HG02571 (cell line): ENCODE data around the gene CDC37L1.

Experiments used
- ATAC-seq: cut with Tn5 transposase; IDR thresholded peaks from one replicate; pipeline ENCODE4 v1.9.1; 2021; ENCODE audit warnings: mild to moderate bottlenecking, moderate library complexity; ENCODE audit not compliant: unreplicated experiment

Gene CDC37L1

GRCh38 chr9:4667681-4668080 is 11.7 kb upstream of the CDC37L1 start:
- ATAC-seq: no peak

- no peak for ATAC-seq
Observed at GRCh38 chr9:4668604-4669003, 10.8 kb upstream of the CDC37L1 start.

GRCh38 chr9:4669890-4670289 is 9.5 kb upstream of the CDC37L1 start:
- ATAC-seq: no peak

- ATAC-seq: no peak
Observed at GRCh38 chr9:4670591-4670990, 8.8 kb upstream of the CDC37L1 start.

GRCh38 chr9:4671737-4672136 is 7.6 kb upstream of the CDC37L1 start:
- no peak for ATAC-seq

GRCh38 chr9:4674783-4675182 is 4.6 kb upstream of the CDC37L1 start:
- no peak for ATAC-seq

- ATAC-seq: no peak
Observed at GRCh38 chr9:4677392-4677791, 2.0 kb upstream of the CDC37L1 start.

GRCh38 chr9:4678679-4679267 is 596 bp upstream of the CDC37L1 start:
- ATAC-seq: peak; percentile 12

GRCh38 chr9:4680173-4680525 is 780 bp downstream of the CDC37L1 start:
- ATAC-seq: no peak

GRCh38 chr9:4680750-4681149 is 1.4 kb downstream of the CDC37L1 start:
- ATAC-seq: no peak

GRCh38 chr9:4684820-4685219 is 5.5 kb downstream of the CDC37L1 start:
- no peak for ATAC-seq

GRCh38 chr9:4686112-4686511 is 6.7 kb downstream of the CDC37L1 start:
- no peak for ATAC-seq

- no peak for ATAC-seq
Observed at GRCh38 chr9:4686584-4686983, 7.2 kb downstream of the CDC37L1 start.

- ATAC-seq: no peak
Observed at GRCh38 chr9:4689021-4689420, 9.7 kb downstream of the CDC37L1 start.

GRCh38 chr9:4689687-4690104 is 10.3 kb downstream of the CDC37L1 start:
- peak; percentile 74 for ATAC-seq

GRCh38 chr9:4690144-4690543 is 10.8 kb downstream of the CDC37L1 start:
- peak; percentile 44 for ATAC-seq

- ATAC-seq: no peak
Observed at GRCh38 chr9:4691795-4692194, 12.4 kb downstream of the CDC37L1 start.

- ATAC-seq: no peak
Observed at GRCh38 chr9:4700091-4700490, 20.7 kb downstream of the CDC37L1 start.

GRCh38 chr9:4700932-4701331 is 21.6 kb downstream of the CDC37L1 start:
- ATAC-seq: no peak

GRCh38 chr9:4701526-4701925 is 22.2 kb downstream of the CDC37L1 start:
- ATAC-seq: no peak

- no peak for ATAC-seq
Observed at GRCh38 chr9:4704129-4704528, 24.8 kb downstream of the CDC37L1 start.

- ATAC-seq: no peak
Observed at GRCh38 chr9:4706021-4706420, 26.7 kb downstream of the CDC37L1 start.

- no peak for ATAC-seq
Observed at GRCh38 chr9:4706971-4707622, 27.7 kb downstream of the CDC37L1 start.
